Fibroblast of skin of scalp (primary cell): ENCODE measurements around the gene RCOR3.
A peak's percentile ranks its signal among the peaks of the same experiment; 100 is the strongest.
"Not testable (repeated sequence)": the region's sequence is repeated elsewhere in the genome, so short reads cannot be mapped to it uniquely, and the experiment has no call there.

ENCODE experiments used
- DNase-seq: peaks from one replicate; pipeline ENCODE4 v3.0.0-alpha.2; 2013

Gene RCOR3

GRCh38 chr1:211341999-211342398 is 82.8 kb downstream of the RCOR3 start:
- no peak for DNase-seq

GRCh38 chr1:211343607-211344006 is 84.4 kb downstream of the RCOR3 start:
- DNase-seq: no peak

- DNase-seq: no peak
These were observed 85.0 kb downstream of the RCOR3 start for GRCh38 chr1:211344152-211344618.

- no peak for DNase-seq
These were observed 86.6 kb downstream of the RCOR3 start for GRCh38 chr1:211345719-211346118.

- no peak for DNase-seq
These were observed 88.1 kb downstream of the RCOR3 start for GRCh38 chr1:211347077-211347844.

GRCh38 chr1:211348547-211348946 is 89.4 kb downstream of the RCOR3 start:
- no peak for DNase-seq

- DNase-seq: no peak
These were observed 90.6 kb downstream of the RCOR3 start for GRCh38 chr1:211349741-211350140.

GRCh38 chr1:211352055-211352454 is 92.9 kb downstream of the RCOR3 start:
- DNase-seq: not testable (repeated sequence)

GRCh38 chr1:211352465-211352864 is 93.3 kb downstream of the RCOR3 start:
- no peak for DNase-seq

- DNase-seq: peak; percentile 14
These were observed 93.9 kb downstream of the RCOR3 start for GRCh38 chr1:211352985-211353515.

GRCh38 chr1:211353562-211354212 is 94.5 kb downstream of the RCOR3 start:
- DNase-seq: no peak

GRCh38 chr1:211355873-211356272 is 96.7 kb downstream of the RCOR3 start:
- DNase-seq: no peak

- peak; percentile 15 for DNase-seq
These were observed 97.7 kb downstream of the RCOR3 start for GRCh38 chr1:211356723-211357407.

GRCh38 chr1:211358685-211359084 is 99.5 kb downstream of the RCOR3 start:
- no peak for DNase-seq

GRCh38 chr1:211359876-211360275 is 100.7 kb downstream of the RCOR3 start:
- no peak for DNase-seq

- DNase-seq: no peak
These were observed 102.0 kb downstream of the RCOR3 start for GRCh38 chr1:211361202-211361601.
